GM12865 (cell line): Measurements from ENCODE around the gene LYRM4.

Source experiments
- DNase-seq: peaks from one replicate; pipeline ENCODE4 v3.0.0; 2010; ENCODE audit warnings: low read depth
- H3K4me3 ChIP-seq: 2 replicates; pipeline ENCODE4 v1.5.1; 2011; ENCODE audit warnings: mild to moderate bottlenecking, low read depth, low read length, control low read depth
- CTCF ChIP-seq: IDR thresholded peaks from 2 replicates; pipeline ENCODE4 v1.5.1; 2011; ENCODE audit warnings: low read length, control low read depth, low read depth, inconsistent platforms; ENCODE audit not compliant: insufficient read depth; ENCODE audit errors: missing control alignments

LYRM4 gene

GRCh38 chr6:5120011-5120410, 140.7 kb downstream of the LYRM4 start:
- no peak for DNase-seq
- no peak for TF ChIP-seq CTCF
- H3K4me3 ChIP-seq: no peak overlapping the region

- no peak overlapping the region for H3K4me3 ChIP-seq
- DNase-seq: no peak
- no peak for TF ChIP-seq CTCF
Observed at GRCh38 chr6:5119090-5119951, 141.4 kb downstream of the LYRM4 start.

- TF ChIP-seq CTCF: no peak
- no peak overlapping the region for H3K4me3 ChIP-seq
- no peak for DNase-seq
Observed at GRCh38 chr6:5116243-5116991, 144.3 kb downstream of the LYRM4 start.

GRCh38 chr6:5115168-5115567, 145.6 kb downstream of the LYRM4 start:
- H3K4me3 ChIP-seq: no peak overlapping the region
- DNase-seq: no peak
- no peak for TF ChIP-seq CTCF

GRCh38 chr6:5113096-5113495, 147.7 kb downstream of the LYRM4 start:
- DNase-seq: no peak
- no peak overlapping the region for H3K4me3 ChIP-seq
- TF ChIP-seq CTCF: no peak

- TF ChIP-seq CTCF: no peak
- H3K4me3 ChIP-seq: no peak overlapping the region
- no peak for DNase-seq
Observed at GRCh38 chr6:5112066-5112799, 148.5 kb downstream of the LYRM4 start.
